ENCODE results near the gene NEUROD6. TPM values are rescaled to one million over a fixed set of nuclear protein-coding genes. Genes with fewer than 3 reads are reported as not detected.

The NEUROD6 gene
- total RNA-seq, 1 experiment from 2014 or later: not detected

GRCh38 chr7:31308652-31309051 is 31.9 kb downstream of the NEUROD6 start:
- Histone ChIP-seq H3K4me1 (ENCODE audit: insufficient read depth, low read length, poor library complexity, severe bottlenecking) (peaks cover 38% of the 10 kb centered on the region), H3K27me3 (replicated peaks; ENCODE audit: insufficient read depth, low read depth, low read length, poor library complexity) (no peaks in the 10 kb centered on the region), H3K36me3 (ENCODE audit: insufficient read depth, low read length, poor library complexity, severe bottlenecking) (no peaks in the 10 kb centered on the region), H3K4me3 (ENCODE audit: low read depth, low read length, poor library complexity, severe bottlenecking) (no peak overlapping the region), H3K9me3 (ENCODE audit: low read depth, low read length, poor library complexity, severe bottlenecking) (no peaks in the 10 kb centered on the region), H3K27ac (ENCODE audit: low read depth, low read length, poor library complexity, severe bottlenecking) (no peak overlapping the region)
- CTCF ChIA-PET: no interaction called here
- no peak for DNase-seq (ENCODE audit: low spot score)
- POLR2A ChIA-PET (ENCODE audit: low non-redundant PET): no interaction called here
- no peak for TF ChIP-seq EZH2 (IDR thresholded peaks at IDR 0.05; ENCODE audit: borderline replicate concordance, low read depth, low read length, poor library complexity, severe bottlenecking)
- TF ChIP-seq CTCF (conservative IDR thresholded peaks at IDR 0.05; ENCODE audit: low read depth, low read length): no peak
- intact Hi-C loops (cut with micrococcal nuclease; ENCODE audit: unreplicated experiment): no loop called here
- BruUV-seq (replicated peaks): no TSS peak

GRCh38 chr7:31307972-31308371 is 32.6 kb downstream of the NEUROD6 start:
- TF ChIP-seq EZH2 (IDR thresholded peaks at IDR 0.05; ENCODE audit: borderline replicate concordance, low read depth, low read length, poor library complexity, severe bottlenecking) (no peak), CTCF (conservative IDR thresholded peaks at IDR 0.05; ENCODE audit: low read depth, low read length) (no peak)
- intact Hi-C loops (cut with micrococcal nuclease; ENCODE audit: unreplicated experiment): no loop called here
- Histone ChIP-seq H3K4me3 (ENCODE audit: low read depth, low read length, poor library complexity, severe bottlenecking) (no peak overlapping the region), H3K27me3 (replicated peaks; ENCODE audit: insufficient read depth, low read depth, low read length, poor library complexity) (no peaks in the 10 kb centered on the region), H3K27ac (ENCODE audit: low read depth, low read length, poor library complexity, severe bottlenecking) (no peak overlapping the region), H3K4me1 (ENCODE audit: insufficient read depth, low read length, poor library complexity, severe bottlenecking) (peaks cover 40% of the 10 kb centered on the region), H3K9me3 (ENCODE audit: low read depth, low read length, poor library complexity, severe bottlenecking) (no peaks in the 10 kb centered on the region), H3K36me3 (ENCODE audit: insufficient read depth, low read length, poor library complexity, severe bottlenecking) (no peaks in the 10 kb centered on the region)
- BruUV-seq (replicated peaks): no TSS peak
- DNase-seq (ENCODE audit: low spot score): no peak
- ChIA-PET CTCF (no interaction called here), POLR2A (ENCODE audit: low non-redundant PET) (no interaction called here)

GRCh38 chr7:31305260-31305659 is 35.3 kb downstream of the NEUROD6 start:
- Histone ChIP-seq H3K27ac (ENCODE audit: low read depth, low read length, poor library complexity, severe bottlenecking) (no peak overlapping the region), H3K9me3 (ENCODE audit: low read depth, low read length, poor library complexity, severe bottlenecking) (no peaks in the 10 kb centered on the region), H3K4me3 (ENCODE audit: low read depth, low read length, poor library complexity, severe bottlenecking) (no peak overlapping the region), H3K36me3 (ENCODE audit: insufficient read depth, low read length, poor library complexity, severe bottlenecking) (no peaks in the 10 kb centered on the region), H3K4me1 (ENCODE audit: insufficient read depth, low read length, poor library complexity, severe bottlenecking) (peaks cover 29% of the 10 kb centered on the region), H3K27me3 (replicated peaks; ENCODE audit: insufficient read depth, low read depth, low read length, poor library complexity) (no peaks in the 10 kb centered on the region)
- CTCF ChIA-PET: no interaction called here
- intact Hi-C loops (cut with micrococcal nuclease; ENCODE audit: unreplicated experiment): no loop called here
- no peak for DNase-seq (ENCODE audit: low spot score)
- no TSS peak for BruUV-seq (replicated peaks)
- POLR2A ChIA-PET (ENCODE audit: low non-redundant PET): no interaction called here
- no peak for TF ChIP-seq CTCF (conservative IDR thresholded peaks at IDR 0.05; ENCODE audit: low read depth, low read length)
- TF ChIP-seq EZH2 (IDR thresholded peaks at IDR 0.05; ENCODE audit: borderline replicate concordance, low read depth, low read length, poor library complexity, severe bottlenecking): no peak
